ENCODE results near the gene SAP30BP.

SAP30BP gene

DNA sequence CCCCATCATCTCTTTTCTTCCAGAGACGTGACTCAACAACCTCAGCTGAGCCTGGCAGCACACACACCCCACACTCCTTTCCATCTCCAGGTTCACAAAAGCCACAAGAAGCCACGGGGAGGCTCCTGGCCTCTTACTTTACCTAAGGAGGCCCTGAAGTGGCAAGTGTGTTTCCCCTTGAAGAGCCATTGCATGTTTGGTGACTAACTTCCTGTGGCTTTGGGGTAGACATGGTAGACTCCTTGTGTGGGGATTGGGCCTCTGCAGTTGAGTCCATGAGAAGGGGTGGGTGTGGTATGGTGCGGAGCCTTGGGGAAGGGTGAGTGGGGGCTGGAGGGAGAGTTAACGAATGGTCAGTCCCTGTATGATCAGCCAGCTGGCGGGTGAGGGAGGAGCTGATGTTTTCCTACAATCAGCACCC is 24.2 kb downstream of the SAP30BP start:
- FAIRE-seq: no peak

DNA sequence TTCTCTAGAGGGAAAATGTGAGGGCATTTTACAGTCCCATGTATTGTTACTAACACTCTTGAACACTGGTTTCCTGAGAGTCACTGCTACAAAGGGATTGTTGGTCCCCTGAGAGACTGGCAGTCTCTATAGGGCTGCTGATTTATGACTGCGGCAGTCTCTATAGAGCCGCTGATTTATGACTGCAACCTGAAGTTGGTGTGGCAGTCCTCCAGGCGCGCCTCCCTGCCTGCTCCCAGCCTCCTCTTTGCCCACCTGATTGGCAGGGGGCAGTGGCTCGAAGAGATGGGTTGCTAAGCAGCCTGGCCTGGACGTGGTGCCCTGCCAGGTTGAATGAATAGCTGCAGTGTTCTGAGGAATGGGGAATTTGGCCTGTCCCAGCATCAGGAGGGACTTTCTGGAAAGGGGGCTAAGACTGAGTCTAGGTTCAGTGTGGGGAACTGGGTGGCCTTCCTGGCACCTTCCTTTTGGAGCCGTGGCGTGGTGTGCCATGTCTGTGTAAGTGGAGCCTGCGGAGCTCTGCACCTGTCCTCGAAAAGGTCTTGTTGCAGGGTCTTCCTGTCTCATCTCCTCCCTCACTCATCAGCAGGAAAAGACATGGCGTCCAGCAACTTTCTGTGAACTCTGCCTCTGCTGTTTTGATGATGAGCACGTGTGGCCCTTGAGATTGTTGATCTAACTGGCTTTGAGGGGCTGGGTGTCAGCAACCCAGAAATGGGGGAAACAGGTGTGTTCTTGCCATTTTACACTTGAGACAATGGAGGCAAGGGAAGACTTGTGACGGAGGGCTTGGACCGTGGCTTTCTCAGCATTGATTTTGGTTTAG is 24.9 kb downstream of the SAP30BP start:
- no peak for FAIRE-seq

DNA sequence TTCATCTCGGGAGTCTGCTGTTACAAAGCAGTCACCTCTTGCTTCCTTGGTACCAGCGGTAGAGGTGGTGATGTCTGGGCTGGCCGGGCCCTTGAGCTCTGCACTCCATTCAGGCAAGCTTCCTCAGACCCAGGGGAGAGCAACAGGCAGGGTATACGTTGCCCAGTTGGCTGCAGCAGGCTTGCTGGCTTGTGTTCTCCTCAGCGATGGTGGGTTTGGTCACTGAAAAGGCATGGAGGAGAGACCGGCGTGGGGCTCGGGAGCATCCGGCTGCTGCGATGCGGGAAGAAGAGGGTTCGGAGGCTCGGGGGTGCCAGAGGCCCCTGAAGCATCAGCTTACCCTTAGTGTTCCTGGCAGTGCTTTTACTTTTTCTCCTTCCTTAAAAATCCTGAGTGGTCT is 25.8 kb downstream of the SAP30BP start:
- FAIRE-seq: no peak

DNA sequence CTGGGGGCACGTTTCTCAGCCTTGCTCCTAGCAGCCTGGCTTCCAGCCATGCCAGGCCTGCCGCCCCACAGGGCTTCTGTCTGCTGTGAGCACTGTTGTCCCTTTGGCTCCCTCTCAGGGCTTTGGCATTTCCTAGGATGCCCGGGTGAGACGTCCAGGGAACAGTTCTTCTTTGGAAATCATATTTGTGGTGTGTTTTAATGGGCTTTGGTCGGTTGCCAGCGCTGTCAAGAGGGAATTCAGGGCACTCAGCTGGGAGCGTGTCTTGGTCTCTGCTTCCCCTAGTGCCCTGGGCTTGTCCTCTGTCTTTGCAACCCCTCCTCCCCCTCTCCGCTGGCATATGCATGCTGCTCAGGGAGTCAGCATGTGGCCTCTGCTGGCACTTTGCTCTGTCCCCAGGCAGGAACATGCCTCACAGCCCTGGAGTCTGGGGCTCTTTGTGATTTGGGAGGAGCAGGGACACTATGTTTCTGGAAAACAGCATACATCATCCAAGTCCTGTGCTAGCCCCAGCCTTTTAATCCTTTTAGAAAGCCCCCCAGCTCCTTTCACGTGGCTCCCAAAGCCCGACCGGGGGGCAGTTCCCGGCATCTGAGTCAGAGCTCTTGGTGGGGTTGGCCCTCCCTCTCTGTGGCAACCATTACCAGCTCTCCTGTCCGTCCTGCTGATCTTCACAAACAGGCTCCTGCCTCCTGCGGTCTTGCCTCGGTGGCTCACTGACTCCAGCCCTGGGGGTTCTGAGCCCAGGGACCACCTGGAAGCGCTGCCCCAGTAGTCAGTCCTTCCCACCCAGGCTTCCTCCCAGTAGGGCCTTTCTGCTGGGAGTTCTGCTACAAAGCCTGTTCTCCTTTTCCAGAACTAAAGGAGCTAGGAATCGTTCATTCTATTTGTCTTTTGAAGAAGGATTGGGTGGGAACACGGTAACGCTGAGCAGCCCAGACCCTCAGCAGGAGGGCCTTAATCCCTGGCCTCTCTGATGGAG is 26.7 kb downstream of the SAP30BP start:
- no peak for FAIRE-seq

DNA sequence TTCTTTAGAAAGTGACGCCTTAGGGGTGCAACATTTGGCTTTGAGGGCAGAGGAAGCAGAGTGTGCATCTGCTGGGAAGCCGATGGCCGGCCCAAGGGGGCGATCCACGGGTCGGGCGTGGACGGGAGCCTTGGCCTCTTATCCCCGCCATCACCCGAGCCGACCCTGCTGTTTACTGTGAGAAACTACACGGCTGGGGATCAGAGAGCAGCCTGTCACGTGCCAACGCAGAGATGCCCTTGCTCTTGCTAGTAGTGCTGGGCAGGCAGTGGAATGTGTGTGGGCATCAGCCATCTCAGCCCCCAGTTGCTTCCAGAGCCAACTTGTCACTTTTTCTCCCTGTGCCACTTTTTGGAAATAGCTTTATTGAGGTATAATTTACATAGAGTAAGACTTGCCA is 27.4 kb downstream of the SAP30BP start:
- no peak for FAIRE-seq

DNA sequence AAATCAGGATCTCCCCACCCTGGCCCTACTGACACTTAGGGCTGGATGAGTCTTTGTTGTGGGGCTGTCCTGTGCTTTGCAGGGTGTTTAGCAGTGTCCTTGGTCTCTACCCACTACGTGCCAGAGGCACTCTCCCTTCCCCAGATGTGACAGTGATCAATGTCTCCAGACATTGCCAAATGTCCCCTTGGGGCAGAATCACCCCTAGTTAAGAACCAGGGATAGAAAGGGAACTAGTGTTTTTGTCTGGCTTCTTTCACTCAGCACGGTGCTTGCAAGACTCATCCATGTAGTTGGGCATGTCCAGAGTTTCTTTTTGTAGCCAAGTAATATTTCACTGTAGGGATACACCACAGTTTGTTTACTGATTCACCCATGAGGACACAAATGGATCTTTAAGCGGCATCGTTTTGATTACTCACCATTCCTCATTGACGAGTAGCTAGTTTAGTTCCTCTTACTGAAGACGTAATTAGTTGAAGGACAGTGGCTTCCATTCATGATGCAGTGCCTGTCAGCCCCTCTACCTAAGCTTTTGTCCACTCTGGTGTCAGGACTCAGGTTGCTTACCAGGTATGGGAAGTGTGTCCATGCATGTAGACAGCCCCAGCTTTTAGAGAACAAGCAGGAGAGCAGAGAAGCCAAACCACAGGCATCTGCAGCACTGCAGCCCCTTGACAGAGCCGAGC is 28.1 kb downstream of the SAP30BP start:
- FAIRE-seq: no peak

DNA sequence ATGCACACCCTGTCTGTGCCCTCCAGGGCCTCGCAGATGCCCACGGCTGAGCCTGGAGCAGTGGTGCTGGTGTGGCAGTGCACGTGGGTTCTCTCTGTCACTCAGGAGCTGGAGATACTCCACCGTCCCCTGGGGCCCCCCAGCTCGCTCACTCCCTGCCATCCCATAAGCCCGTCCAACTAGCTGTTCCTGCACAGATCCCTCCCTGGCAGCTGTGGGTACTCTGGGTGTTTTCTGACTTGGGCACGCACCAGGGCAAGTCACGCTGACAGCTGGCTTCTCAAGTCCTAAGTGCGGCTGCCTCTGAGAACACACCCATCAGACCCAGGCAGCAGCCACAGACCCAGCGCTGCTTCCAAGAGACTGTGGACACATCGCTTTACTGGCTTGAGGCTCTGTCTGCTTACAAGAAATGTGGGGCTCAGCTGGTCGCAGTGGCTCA is 28.7 kb downstream of the SAP30BP start:
- no peak for FAIRE-seq

DNA sequence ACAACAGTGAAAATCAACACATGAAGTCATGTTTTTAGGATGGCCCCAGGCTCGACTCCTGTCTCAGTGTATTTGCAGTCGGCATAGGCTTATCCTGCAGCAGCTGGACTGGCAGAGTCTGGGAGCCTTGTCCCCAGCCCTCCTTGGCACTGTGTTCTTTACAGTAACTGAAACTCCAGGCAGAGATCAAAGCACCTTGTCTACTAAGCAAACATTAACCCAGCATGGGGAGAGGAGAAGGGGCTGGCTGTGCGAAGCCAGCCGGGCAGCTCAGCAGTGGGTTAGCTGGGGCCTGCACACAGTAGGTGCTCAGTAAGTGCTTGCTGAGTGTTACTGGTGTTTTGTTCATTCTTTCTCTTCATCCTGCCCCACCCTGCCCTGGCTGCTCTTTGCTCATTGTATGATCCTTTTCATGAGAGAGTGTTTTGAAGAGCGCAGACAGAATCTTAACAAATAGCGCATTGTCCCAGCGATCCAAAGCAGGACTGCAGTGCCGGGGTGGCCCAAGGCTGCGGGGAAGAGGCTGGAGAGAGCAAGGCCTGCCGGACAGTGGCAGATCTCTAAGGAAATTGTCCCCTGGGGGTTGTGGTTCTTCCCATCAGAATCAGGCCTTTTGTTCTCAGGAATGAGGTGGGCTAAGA is 30.6 kb downstream of the SAP30BP start:
- FAIRE-seq: no peak

DNA sequence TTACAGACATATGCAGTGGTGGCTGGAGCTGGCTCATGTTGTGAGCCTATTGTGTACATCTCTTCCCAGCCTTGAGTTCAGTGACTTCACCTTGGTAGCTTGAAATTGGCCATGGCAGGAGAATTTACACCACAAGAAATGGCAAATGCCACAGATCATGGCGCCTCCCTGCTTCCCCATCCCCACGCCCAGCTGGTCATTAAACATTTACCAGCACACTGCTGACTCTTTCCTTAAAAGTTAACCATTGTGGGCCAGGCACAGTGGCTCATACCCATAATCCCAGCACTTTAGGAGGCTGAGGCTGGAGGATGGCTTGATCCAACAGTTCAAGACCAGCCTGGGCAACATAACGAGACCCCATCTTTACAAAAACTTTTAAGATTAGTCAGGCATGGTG is 31.5 kb downstream of the SAP30BP start:
- FAIRE-seq: no peak

DNA sequence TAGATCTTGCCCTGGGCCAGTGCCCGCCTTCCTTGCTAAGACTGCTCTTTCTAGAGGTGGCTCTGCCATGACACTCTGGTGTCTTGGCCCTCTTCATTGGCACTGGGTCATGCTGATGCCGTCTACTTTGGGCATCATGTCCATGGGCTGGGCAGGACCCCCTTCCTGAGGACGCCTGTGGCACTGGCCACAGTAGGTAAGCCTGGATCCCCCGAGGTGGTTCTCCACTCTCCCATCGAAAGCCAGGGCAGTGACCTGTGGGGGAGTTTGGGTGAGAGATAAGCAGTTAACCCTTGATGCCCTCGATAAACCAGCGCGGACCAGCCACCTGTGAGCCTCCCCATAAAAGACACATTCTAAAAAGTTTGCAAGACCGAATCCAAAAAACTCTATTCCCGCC is 34.1 kb downstream of the SAP30BP start:
- no peak for FAIRE-seq

DNA sequence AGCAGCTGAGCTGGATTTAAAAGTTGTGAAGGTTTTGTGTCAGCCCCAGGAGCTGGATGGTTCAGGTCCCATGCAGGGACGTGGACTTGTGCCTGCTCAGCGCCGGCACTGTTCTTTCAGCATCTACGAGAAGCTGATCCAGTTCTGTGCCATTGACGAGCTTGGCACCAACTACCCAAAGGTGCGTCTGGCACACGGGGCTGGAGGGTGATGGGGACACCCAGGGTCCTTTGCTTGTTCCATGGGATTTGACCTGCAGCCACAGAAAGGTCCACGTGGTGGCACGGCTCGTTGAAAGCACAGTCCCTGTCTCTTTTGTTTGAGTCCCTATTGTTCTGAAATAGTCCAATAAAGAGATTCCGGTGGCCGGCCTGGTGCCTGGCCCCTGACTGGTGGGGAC is 36.1 kb downstream of the SAP30BP start:
- no peak for FAIRE-seq

DNA sequence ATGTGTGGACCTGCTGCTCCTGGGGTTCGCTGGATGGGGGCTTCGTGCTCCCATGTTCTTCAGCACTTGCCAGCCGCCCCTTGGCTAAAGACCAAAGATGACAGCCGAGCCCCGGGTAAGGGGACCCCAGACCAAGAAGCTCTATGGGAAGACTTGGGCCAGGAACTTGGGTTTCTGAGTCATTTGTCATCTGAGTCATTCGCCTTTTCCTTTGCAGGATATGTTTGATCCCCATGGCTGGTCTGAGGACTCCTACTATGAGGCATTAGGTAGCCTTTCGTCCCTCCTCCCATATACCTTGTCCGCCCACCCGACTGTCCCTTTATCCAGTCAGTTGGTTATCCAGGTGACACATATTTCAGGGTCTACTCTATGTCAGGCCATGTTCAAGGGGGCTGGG is 36.5 kb downstream of the SAP30BP start:
- FAIRE-seq: no peak

DNA sequence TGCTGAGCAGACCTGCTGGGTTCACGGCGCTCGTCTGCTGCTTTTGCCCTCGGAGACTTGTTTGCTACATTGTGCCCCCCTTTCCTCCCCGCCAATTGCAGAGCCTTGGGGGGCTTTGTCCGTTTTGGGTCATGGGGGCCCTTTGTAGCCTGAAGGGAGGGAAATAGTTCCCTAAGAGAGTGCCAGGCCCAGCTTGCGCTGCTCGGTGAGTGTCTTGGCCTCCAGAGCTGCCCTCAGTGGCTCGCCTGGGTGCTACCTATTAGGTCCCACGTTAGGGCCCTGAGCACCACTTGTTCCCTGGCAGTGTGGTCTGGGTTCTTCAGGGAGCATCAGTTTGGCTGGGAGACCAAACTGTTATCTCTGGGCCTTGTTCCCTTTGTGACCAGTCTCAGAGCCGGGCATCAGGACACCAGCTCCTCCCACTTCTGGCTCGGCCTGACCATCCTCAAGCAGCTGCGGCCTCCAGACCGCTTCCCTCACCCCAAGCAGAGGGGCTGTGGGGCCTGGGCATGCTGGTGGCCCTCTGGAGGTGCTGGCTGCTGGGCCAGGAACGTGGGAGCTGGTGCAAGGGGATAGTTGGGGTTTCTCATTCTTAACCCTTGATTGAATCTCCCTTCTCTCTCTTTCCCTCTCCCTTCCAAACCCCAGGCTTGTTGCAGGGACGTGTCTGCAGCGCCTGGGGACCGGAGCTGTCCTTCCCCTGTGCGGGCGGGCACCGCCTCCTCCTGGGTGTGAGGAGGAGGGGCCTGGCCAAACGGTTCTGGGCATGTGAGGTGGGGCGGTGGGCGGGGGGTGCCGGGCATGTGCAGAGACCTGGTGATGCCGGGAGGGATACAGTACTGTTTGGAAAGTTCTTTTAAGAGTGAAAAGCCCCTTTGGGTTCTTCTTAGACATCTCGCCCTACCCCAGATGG is 38.1 kb downstream of the SAP30BP start:
- FAIRE-seq: no peak

DNA sequence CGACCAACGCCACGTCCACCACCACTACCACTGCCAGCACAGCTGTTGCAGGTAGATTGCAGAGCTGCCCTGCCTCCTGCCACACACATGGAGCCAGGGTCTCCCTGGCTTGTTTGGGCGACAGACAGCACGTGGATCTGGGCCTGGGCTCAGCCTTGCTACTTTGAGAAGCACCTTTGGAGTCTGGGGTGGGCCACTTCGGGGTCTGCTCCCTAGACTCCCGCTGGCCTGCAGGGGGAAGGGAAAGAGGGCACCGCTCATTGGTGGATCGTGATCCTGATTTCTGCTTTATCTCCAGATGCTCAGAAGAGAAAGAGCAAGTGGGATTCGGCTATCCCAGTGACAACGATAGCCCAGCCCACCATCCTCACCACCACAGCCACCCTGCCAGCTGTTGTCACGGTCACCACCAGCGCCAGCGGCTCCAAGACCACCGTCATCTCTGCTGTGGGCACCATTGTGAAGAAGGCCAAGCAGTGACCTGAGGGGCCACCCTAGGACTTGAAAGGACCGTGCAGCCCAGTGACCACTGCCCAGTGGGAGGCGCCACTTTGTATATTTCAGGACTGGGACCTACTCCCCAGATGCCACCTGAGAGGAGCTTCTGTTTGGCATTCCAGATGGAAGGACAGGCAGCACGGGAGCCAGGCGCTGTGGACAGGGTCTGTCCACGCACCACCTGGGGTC is 39.0 kb downstream of the SAP30BP start:
- no peak for FAIRE-seq

DNA sequence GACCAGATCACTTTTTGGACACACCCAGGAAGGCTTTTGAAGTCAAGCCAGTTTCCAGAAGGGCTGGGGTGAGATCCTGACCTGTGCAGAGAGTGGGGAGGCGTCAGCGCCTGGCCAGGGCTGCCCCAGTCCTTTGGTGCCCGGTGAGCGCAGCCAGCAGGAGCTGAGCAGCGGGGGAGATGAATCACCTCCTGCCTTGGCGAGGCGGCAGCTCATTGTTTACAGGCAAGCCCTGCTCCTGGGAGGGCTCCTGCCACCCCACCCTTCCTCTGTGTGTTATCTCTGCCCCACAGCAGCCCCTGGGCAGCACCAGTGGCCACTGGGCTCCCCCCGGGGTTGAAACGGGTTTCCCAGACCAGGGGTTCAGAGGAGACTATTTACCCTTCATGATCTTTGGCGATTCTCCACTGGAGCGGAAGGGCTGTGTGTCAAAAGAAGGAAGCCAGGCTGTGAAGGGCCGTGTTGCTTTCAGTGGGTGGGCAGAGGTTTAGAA is 40.0 kb downstream of the SAP30BP start:
- FAIRE-seq: no peak

DNA sequence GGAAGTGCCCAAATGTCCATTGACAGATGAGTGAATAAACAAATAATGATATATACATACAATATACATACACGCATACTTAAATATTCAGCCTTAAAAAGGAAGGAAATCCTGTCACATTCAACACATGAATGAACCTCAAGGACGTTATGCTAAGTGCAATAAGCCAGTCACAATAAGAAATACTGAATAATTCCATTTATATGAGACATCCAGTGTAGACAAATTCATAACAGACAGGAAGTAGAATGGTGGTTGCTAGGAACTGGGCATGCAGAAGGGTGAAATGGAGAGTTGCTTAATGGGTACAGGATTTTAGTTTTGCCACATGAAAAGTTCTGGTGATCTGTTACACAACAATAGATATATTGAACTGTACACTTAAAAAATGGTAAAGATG is 45.3 kb downstream of the SAP30BP start:
- FAIRE-seq: no peak

DNA sequence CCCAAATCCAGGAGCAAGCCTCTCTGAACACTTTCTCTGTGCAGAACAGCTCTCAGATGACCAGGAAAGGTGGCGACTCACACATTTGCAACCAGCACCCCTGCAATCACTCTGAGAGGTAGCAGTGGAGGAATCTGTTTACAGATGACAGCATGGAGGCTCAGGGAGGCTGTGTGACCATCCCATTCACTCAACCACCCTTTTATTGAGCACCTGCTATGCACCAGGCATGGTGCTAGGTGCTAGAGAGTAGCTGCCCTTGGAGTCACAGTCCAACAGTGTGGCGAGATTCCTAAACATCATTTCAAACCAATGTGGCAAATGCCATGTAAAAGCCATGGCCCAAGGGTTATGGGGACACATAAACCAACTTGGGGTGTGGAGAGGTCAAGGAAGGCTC is 52.6 kb downstream of the SAP30BP start:
- FAIRE-seq: no peak

DNA sequence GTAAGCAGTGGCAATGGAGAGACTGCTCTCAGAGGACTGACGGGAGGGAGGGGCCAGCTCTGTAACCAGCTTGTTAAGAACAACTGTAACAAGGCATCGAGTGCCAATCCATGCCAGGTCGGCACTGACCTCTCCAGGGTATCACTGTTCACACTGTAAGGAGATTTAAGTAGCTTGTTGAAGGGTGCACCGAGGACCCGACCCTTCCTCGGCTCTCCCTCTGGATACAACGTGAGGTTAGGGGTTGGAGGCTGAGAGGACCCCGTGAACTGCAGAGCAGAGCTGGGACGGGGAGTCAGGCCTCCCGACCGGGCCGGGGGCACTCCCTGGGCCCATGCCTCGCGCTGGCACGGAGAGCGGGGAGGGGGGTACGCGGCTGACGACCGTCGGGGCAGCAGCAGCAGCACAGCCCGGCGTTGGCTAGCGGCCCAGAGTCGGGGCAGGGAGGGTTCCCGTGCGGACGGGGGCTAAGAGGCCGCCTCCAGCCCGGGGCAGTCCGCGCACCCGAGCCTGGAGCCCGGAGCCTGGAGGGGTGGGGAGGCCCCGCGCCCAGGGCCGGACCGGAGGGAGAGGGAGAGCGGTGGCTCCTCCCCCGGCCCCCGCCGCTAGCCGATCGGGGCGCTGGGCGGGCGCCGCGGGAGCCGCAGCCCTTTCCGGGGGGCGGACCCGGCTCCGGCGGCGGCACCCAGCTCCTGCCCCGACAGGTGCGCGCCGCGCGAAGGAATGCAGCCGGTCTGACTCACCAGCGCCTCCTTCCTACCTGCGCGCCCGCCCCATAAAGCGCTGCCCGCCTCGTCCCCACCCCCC is 53.7 kb downstream of the SAP30BP start, which contains the start of gene ITGB4:
ITGB4 (plus strand) TSS at position 804 of the 807 bp plus-strand sequence. CDS start 3,245 bp downstream, outside the sequence.
- FAIRE-seq: no peak

DNA sequence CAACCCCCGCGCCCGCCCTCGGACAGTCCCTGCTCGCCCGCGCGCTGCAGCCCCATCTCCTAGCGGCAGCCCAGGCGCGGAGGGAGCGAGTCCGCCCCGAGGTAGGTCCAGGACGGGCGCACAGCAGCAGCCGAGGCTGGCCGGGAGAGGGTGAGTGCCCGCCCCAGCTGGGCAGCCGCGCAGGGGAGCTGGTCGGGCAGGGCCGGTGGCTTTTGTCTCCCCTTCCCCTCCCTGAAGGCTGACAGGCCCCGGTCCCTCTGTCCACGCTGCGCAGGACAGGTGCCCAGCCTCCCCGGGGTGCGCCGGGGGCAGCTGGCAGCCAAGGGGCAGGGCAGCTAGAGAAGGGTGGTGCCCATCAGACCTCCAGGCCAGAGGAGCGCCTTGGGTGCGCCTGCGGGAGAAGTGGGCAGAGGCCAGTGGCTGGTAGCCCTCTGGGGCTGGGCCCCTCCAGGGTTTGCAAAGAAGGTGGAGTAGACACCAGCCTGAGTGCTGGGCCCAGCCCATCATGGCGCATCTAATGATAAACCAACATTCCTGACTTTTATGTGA is 54.4 kb downstream of the SAP30BP start:
- no peak for FAIRE-seq

Data from colon (tissue), 2 donors.